DMS114 treated with DMSO at 0.1 percent for 48 hours (cell line): ENCODE data around the gene SNX11.

Source experiments
- DNase-seq: peaks from one replicate; lab custom pipeline; 2025; ENCODE audit not compliant: unreplicated experiment; lab: John Stamatoyannopoulos, UW

Gene SNX11

GRCh38 chr17:48160177-48161081 is 52.9 kb downstream of the SNX11 start:
- no peak for DNase-seq

- no peak for DNase-seq
These were observed 53.8 kb downstream of the SNX11 start for GRCh38 chr17:48161127-48161905.

- DNase-seq: no peak
These were observed 54.9 kb downstream of the SNX11 start for GRCh38 chr17:48162306-48162934.

- DNase-seq: no peak
These were observed 55.5 kb downstream of the SNX11 start for GRCh38 chr17:48162946-48163506.

- DNase-seq: no peak
These were observed 56.2 kb downstream of the SNX11 start for GRCh38 chr17:48163809-48164208.

- no peak for DNase-seq
These were observed 62.4 kb downstream of the SNX11 start for GRCh38 chr17:48169926-48170325.
